ENCODE measurements around the gene RBP7.

The RBP7 gene

DNA sequence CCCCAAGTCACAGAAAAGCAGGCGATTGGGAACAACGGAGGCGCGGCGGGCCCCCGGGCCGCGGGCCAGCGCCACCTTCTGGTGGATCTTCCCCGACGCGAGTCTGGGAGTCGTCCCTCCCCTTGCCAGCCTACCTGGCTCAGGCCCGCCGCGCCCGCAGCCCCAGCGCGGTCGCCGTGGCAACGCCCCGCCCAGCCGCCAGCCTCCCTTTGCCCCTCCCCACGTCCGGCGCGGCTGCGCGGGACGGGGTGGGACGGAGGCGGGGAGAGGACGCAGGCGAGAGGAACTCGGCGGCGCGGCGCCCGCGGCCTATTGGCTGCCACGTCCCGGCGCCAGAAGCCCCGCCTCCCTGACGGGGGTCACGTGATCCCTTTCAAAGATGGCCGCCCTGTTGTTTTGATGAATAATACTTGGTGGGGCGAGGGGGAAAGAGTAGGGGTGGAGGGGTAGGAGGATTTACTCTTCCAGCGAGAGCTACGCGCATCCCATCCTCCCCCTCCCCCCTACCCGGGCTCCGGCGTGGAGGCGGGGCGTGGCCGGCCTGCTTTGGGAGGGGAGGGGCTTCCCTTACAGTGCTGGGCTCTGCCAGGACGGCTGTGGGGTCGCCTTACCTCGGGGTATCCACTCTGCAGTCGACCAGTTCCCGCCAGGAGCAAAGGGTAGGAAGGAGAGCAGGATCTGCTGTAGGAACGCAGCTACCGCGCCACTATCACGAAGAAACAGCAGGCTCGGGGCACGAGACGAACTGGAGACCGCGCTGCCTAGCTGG lies 35.7 kb downstream of the RBP7 start, which contains the start of gene UBE4B:
UBE4B (plus strand) TSS at position 369 of the 769 bp plus-strand sequence. CDS start 713 bp downstream, outside the sequence.
- H3K27ac ChIP-seq (ENCODE audit: low read length), result peak within 1 kb of the TSS; percentile 96
- peak within 1 kb of the TSS; percentile 97 for H3K9ac ChIP-seq (ENCODE audit: low read length)
- no peaks in the 10 kb centered on the region for H3K27me3 ChIP-seq (ENCODE audit: control insufficient read depth, insufficient read depth, low read length)
- peak within 1 kb of the TSS; percentile 100 for H3K4me3 ChIP-seq (ENCODE audit: low read length)
- no peaks in the 10 kb centered on the region for H3K36me3 ChIP-seq (ENCODE audit: control insufficient read depth, low read depth, low read length)
- no peaks in the 10 kb centered on the region for H3K9me3 ChIP-seq (ENCODE audit: control insufficient read depth, low read depth, low read length)
- H3K4me1 ChIP-seq (ENCODE audit: control insufficient read depth, low read depth, low read length), result peaks cover 8% of the 10 kb centered on the region

DNA sequence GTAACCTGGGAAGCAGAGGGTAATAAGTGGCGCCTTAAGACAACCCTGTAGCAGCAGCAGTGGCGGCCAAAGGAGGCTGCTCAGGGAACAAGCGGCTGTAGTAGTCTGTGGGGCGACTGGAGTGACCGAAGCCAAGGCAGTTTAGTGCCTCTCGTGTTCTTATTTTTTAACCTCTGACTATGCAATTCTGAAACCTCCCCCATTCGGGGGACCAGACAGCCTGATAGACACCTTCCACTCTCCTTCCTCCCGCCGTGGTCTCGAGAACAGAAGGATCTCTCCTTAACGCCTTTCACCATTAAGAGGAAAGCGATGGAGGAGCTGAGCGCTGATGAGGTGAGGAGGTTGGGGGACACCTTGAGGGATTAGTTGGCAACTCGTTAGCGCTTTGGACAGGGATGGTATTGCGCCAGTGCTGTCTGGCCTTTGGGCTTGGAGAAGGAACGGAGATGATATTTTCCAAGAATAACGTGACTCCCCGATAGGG lies 36.4 kb downstream of the RBP7 start:
- H3K27me3 ChIP-seq (ENCODE audit: control insufficient read depth, insufficient read depth, low read length), result no peaks in the 10 kb centered on the region
- H3K9me3 ChIP-seq (ENCODE audit: control insufficient read depth, low read depth, low read length), result no peaks in the 10 kb centered on the region
- H3K4me1 ChIP-seq (ENCODE audit: control insufficient read depth, low read depth, low read length), result peaks cover 8% of the 10 kb centered on the region
- peak overlapping the region; percentile 96 for H3K27ac ChIP-seq (ENCODE audit: low read length)
- H3K9ac ChIP-seq (ENCODE audit: low read length), result peak overlapping the region; percentile 97
- H3K36me3 ChIP-seq (ENCODE audit: control insufficient read depth, low read depth, low read length), result peaks cover 3% of the 10 kb centered on the region
- peak overlapping the region; percentile 100 for H3K4me3 ChIP-seq (ENCODE audit: low read length)

GRCh38 chr1:10042746-10043145 lies 45.7 kb downstream of the RBP7 start:
- H3K27me3 ChIP-seq (ENCODE audit: control insufficient read depth, insufficient read depth, low read length), result no peaks in the 10 kb centered on the region
- no peak overlapping the region for H3K27ac ChIP-seq (ENCODE audit: low read length)
- no peak overlapping the region for H3K9ac ChIP-seq (ENCODE audit: low read length)
- peaks cover 15% of the 10 kb centered on the region for H3K4me1 ChIP-seq (ENCODE audit: control insufficient read depth, low read depth, low read length)
- no peaks in the 10 kb centered on the region for H3K9me3 ChIP-seq (ENCODE audit: control insufficient read depth, low read depth, low read length)
- peaks cover 5% of the 10 kb centered on the region for H3K36me3 ChIP-seq (ENCODE audit: control insufficient read depth, low read depth, low read length)
- no peak overlapping the region for H3K4me3 ChIP-seq (ENCODE audit: low read length)

- Histone ChIP-seq H3K4me1 (ENCODE audit: control insufficient read depth, low read depth, low read length) (peaks cover 15% of the 10 kb centered on the region), H3K36me3 (ENCODE audit: control insufficient read depth, low read depth, low read length) (no peaks in the 10 kb centered on the region), H3K27ac (ENCODE audit: low read length) (no peak overlapping the region), H3K9ac (ENCODE audit: low read length) (no peak overlapping the region), H3K27me3 (ENCODE audit: control insufficient read depth, insufficient read depth, low read length) (no peaks in the 10 kb centered on the region), H3K4me3 (ENCODE audit: low read length) (no peak overlapping the region), H3K9me3 (ENCODE audit: control insufficient read depth, low read depth, low read length) (no peaks in the 10 kb centered on the region)
Observed at GRCh38 chr1:10045480-10046355, 48.7 kb downstream of the RBP7 start.

- H3K9ac ChIP-seq (ENCODE audit: low read length), result no peak overlapping the region
- H3K4me1 ChIP-seq (ENCODE audit: control insufficient read depth, low read depth, low read length), result peaks cover 15% of the 10 kb centered on the region
- no peaks in the 10 kb centered on the region for H3K27me3 ChIP-seq (ENCODE audit: control insufficient read depth, insufficient read depth, low read length)
- H3K27ac ChIP-seq (ENCODE audit: low read length), result no peak overlapping the region
- no peaks in the 10 kb centered on the region for H3K36me3 ChIP-seq (ENCODE audit: control insufficient read depth, low read depth, low read length)
- H3K9me3 ChIP-seq (ENCODE audit: control insufficient read depth, low read depth, low read length), result no peaks in the 10 kb centered on the region
- H3K4me3 ChIP-seq (ENCODE audit: low read length), result no peak overlapping the region
Observed at GRCh38 chr1:10046356-10047085, 49.5 kb downstream of the RBP7 start.

DNA sequence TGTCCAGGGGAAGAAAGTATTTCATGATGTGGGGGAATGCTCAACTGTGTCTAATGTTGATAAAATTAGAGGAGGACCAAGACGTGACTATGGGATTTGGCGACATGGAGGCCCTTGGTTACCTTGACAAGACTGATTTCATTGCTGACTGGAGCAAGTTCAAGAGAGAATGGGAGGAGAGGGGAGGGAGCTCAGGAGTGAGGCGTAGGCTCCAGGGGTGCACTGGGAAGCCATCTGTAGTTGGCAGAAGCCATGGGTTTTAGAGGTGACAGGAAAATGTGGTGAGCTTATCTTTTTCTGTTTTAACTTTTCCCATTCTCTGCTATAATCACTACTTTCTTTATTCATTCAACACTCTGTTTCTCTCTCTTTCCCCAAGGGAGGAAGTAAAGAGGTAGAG lies 51.6 kb downstream of the RBP7 start:
- H3K36me3 ChIP-seq (ENCODE audit: control insufficient read depth, low read depth, low read length), result no peaks in the 10 kb centered on the region
- H3K4me1 ChIP-seq (ENCODE audit: control insufficient read depth, low read depth, low read length), result peaks cover 15% of the 10 kb centered on the region
- no peaks in the 10 kb centered on the region for H3K9me3 ChIP-seq (ENCODE audit: control insufficient read depth, low read depth, low read length)
- no peak overlapping the region for H3K9ac ChIP-seq (ENCODE audit: low read length)
- no peaks in the 10 kb centered on the region for H3K27me3 ChIP-seq (ENCODE audit: control insufficient read depth, insufficient read depth, low read length)
- no peak overlapping the region for H3K4me3 ChIP-seq (ENCODE audit: low read length)
- no peak overlapping the region for H3K27ac ChIP-seq (ENCODE audit: low read length)

- no peaks in the 10 kb centered on the region for H3K27me3 ChIP-seq (ENCODE audit: control insufficient read depth, insufficient read depth, low read length)
- H3K27ac ChIP-seq (ENCODE audit: low read length), result no peak overlapping the region
- no peaks in the 10 kb centered on the region for H3K36me3 ChIP-seq (ENCODE audit: control insufficient read depth, low read depth, low read length)
- H3K4me1 ChIP-seq (ENCODE audit: control insufficient read depth, low read depth, low read length), result peaks cover 14% of the 10 kb centered on the region
- no peak overlapping the region for H3K9ac ChIP-seq (ENCODE audit: low read length)
- H3K9me3 ChIP-seq (ENCODE audit: control insufficient read depth, low read depth, low read length), result no peaks in the 10 kb centered on the region
- no peak overlapping the region for H3K4me3 ChIP-seq (ENCODE audit: low read length)
Observed at GRCh38 chr1:10050611-10051010, 53.6 kb downstream of the RBP7 start.

DNA sequence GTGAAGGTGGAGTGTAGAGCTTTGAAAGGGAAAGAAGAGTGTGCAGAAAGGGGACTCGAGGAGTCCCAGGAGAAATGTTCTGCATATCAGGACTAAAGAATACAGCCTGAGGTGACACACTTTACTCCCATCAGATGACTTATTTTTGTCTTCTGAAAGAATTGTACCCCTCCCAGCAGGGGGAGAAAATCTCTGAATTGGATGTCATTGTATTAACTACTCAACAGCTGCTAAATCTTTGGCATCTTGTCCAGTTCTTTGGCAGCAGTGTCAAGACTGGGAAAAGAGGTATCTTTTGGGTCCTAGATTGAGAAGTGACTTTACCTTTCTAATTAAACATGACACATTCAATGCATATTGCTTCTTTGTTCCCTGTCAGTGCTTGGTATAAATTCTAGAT lies 54.6 kb downstream of the RBP7 start:
- no peak overlapping the region for H3K4me3 ChIP-seq (ENCODE audit: low read length)
- peaks cover 5% of the 10 kb centered on the region for H3K4me1 ChIP-seq (ENCODE audit: control insufficient read depth, low read depth, low read length)
- no peaks in the 10 kb centered on the region for H3K36me3 ChIP-seq (ENCODE audit: control insufficient read depth, low read depth, low read length)
- H3K9me3 ChIP-seq (ENCODE audit: control insufficient read depth, low read depth, low read length), result no peaks in the 10 kb centered on the region
- H3K27me3 ChIP-seq (ENCODE audit: control insufficient read depth, insufficient read depth, low read length), result no peaks in the 10 kb centered on the region
- no peak overlapping the region for H3K9ac ChIP-seq (ENCODE audit: low read length)
- H3K27ac ChIP-seq (ENCODE audit: low read length), result no peak overlapping the region

- Histone ChIP-seq H3K4me1 (ENCODE audit: control insufficient read depth, low read depth, low read length) (no peaks in the 10 kb centered on the region), H3K9me3 (ENCODE audit: control insufficient read depth, low read depth, low read length) (no peaks in the 10 kb centered on the region), H3K36me3 (ENCODE audit: control insufficient read depth, low read depth, low read length) (no peaks in the 10 kb centered on the region), H3K9ac (ENCODE audit: low read length) (no peak overlapping the region), H3K27me3 (ENCODE audit: control insufficient read depth, insufficient read depth, low read length) (no peaks in the 10 kb centered on the region), H3K4me3 (ENCODE audit: low read length) (no peak overlapping the region), H3K27ac (ENCODE audit: low read length) (no peak overlapping the region)
Observed at GRCh38 chr1:10052347-10052746, 55.3 kb downstream of the RBP7 start.

DNA sequence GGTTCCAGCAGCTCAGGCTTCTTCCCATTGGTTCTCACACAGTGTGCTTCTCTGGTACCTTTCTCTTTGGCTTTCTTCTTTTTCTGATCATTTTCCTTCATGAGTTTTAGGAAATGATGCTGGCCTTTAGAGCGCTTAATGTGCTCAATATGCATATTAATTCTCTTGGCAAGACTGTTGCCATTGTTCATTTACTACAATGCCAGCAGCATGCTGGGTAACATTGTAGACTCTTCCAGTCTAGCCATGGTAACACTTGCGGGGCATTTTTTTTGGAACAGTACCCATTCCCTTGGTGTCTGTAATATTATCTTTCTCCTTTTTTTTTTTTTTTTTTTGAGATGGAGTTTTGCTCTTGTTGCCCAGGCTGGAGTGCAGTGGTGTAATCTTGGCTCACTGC lies 57.4 kb downstream of the RBP7 start:
- Histone ChIP-seq H3K9me3 (ENCODE audit: control insufficient read depth, low read depth, low read length) (no peaks in the 10 kb centered on the region), H3K36me3 (ENCODE audit: control insufficient read depth, low read depth, low read length) (no peaks in the 10 kb centered on the region), H3K27ac (ENCODE audit: low read length) (no peak overlapping the region), H3K9ac (ENCODE audit: low read length) (no peak overlapping the region), H3K27me3 (ENCODE audit: control insufficient read depth, insufficient read depth, low read length) (no peaks in the 10 kb centered on the region), H3K4me1 (ENCODE audit: control insufficient read depth, low read depth, low read length) (no peaks in the 10 kb centered on the region), H3K4me3 (ENCODE audit: low read length) (no peak overlapping the region)

DNA sequence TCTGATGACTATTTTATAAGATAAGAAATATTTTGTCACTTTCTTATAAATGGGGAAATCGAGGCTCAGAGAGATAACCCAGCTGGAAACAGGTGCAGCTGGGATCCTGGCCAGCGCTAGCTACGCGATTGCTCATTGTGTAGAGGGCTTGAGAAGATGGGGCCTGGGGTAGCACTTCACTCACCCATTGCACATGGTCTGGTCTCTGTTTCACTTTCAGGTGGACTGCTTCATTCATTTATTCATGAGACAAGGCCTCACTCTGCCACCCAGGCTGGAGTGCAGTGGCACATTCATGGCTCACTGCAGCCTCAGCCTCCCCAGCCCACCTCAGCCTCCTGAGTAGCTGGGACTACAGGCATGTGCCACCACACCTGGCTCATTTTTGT lies 59.6 kb downstream of the RBP7 start:
- Histone ChIP-seq H3K27me3 (ENCODE audit: control insufficient read depth, insufficient read depth, low read length) (no peaks in the 10 kb centered on the region), H3K4me3 (ENCODE audit: low read length) (no peak overlapping the region), H3K36me3 (ENCODE audit: control insufficient read depth, low read depth, low read length) (no peaks in the 10 kb centered on the region), H3K9ac (ENCODE audit: low read length) (no peak overlapping the region), H3K4me1 (ENCODE audit: control insufficient read depth, low read depth, low read length) (no peaks in the 10 kb centered on the region), H3K9me3 (ENCODE audit: control insufficient read depth, low read depth, low read length) (no peaks in the 10 kb centered on the region), H3K27ac (ENCODE audit: low read length) (no peak overlapping the region)
